Hepatocyte (in vitro differentiated cells): ENCODE results near the gene TAF6. TPM values are rescaled to one million over a fixed set of nuclear protein-coding genes. Genes with fewer than 3 reads are reported as not detected.

Experiments
- DNase-seq: peaks from one replicate; pipeline ENCODE4 v3.0.0-alpha.2; 2016; ENCODE audit warnings: low spot score
- H2AFZ ChIP-seq: fragments of 200-600 bp; sonication (generic); 2 replicates; pipeline ENCODE4 v1.6.0; 2016; ENCODE audit warnings: antibody characterized with exemption, mild to moderate bottlenecking
- H3K27ac ChIP-seq: fragments of 200-600 bp; sonication (generic); 2 replicates; pipeline ENCODE4 v1.5.1; 2016; ENCODE audit warnings: mild to moderate bottlenecking
- H3K27me3 ChIP-seq: fragments of 200-600 bp; sonication (generic); 2 replicates; pipeline ENCODE4 v1.6.1; 2016
- H3K36me3 ChIP-seq: fragments of 200-600 bp; sonication (generic); replicated peaks from 2 replicates; pipeline ENCODE4 v1.5.1; 2016; ENCODE audit warnings: low read depth; ENCODE audit not compliant: insufficient read depth
- H3K4me1 ChIP-seq: fragments of 200-600 bp; sonication (generic); 2 replicates; pipeline ENCODE4 v1.5.1; 2016; ENCODE audit warnings: mild to moderate bottlenecking, moderate library complexity; ENCODE audit not compliant: insufficient read depth
- H3K4me2 ChIP-seq: fragments of 200-600 bp; sonication (generic); 2 replicates; pipeline ENCODE4 v1.6.0; 2016
- H3K4me3 ChIP-seq: fragments of 200-600 bp; sonication (generic); 2 replicates; pipeline ENCODE4 v1.5.1; 2016; ENCODE audit warnings: mild to moderate bottlenecking
- H3K79me2 ChIP-seq: fragments of 200-600 bp; sonication (generic); 2 replicates; pipeline ENCODE4 v1.6.0; 2017; ENCODE audit warnings: mild to moderate bottlenecking
- H3K9me2 ChIP-seq: fragments of 200-600 bp; sonication (generic); replicated peaks from 2 replicates; pipeline ENCODE4 v1.6.0; 2017; ENCODE audit warnings: mild to moderate bottlenecking; ENCODE audit not compliant: insufficient read depth
- H3K9me3 ChIP-seq: fragments of 200-600 bp; sonication (generic); 2 replicates; pipeline ENCODE4 v1.5.1; 2016; ENCODE audit warnings: low read depth, mild to moderate bottlenecking
- H4K20me1 ChIP-seq: fragments of 200-600 bp; sonication (generic); 2 replicates; pipeline ENCODE4 v1.6.0; 2016; ENCODE audit warnings: mild to moderate bottlenecking; ENCODE audit not compliant: insufficient read depth, poor library complexity, severe bottlenecking
- CTCF ChIP-seq: fragments of 200-600 bp; sonication (generic); IDR thresholded peaks from 2 replicates; pipeline ENCODE4 v1.5.1; 2016; ENCODE audit warnings: antibody characterized with exemption, mild to moderate bottlenecking; ENCODE audit not compliant: poor library complexity
- EZH2 ChIP-seq: fragments of 200-600 bp; sonication (generic); IDR thresholded peaks from 2 replicates; pipeline ENCODE4 v1.6.1; 2016; ENCODE audit warnings: antibody characterized with exemption, mild to moderate bottlenecking, borderline replicate concordance
- EZH2phosphoT487 ChIP-seq: fragments of 200-600 bp; sonication (generic); IDR thresholded peaks from one replicate; pipeline ENCODE4 v1.6.1; 2018; ENCODE audit warnings: antibody characterized with exemption, mild to moderate bottlenecking, low read depth, moderate library complexity; ENCODE audit not compliant: unreplicated experiment, severe bottlenecking
- WGBS: methylation state at CpG from one replicate; pipeline ENCODE4 v1.1.6; 2016; ENCODE audit warnings: low lambda C conversion rate; ENCODE audit errors: missing lambda C conversion rate; 5-methylcytosine and 5-hydroxymethylcytosine counted together
- polyA plus RNA-seq: library from polyadenylated mRNA; unstranded; fragments of >200 nt; fragmentation: Nextera tagmentation; extraction: Ambion mirVana; gene quantifications from 2 replicates; pipeline ENCODE4 v1.2.1, GENCODE V29; 2016
- total RNA-seq: library from RNA; depleted of rRNA; stranded (reverse); fragments of >200 nt; gene quantifications from 2 replicates; pipeline ENCODE4 v1.2.3, GENCODE V29; 2014

Gene TAF6
- total and polyA plus RNA-seq, 2 experiments from 2014 or later: 29.2 to 44.2 TPM

GRCh38 chr7:100093925-100094486, 25.2 kb downstream of the TAF6 start:
- Histone ChIP-seq H3K4me3 (no peak overlapping the region), H3K79me2 (peaks cover 42% of the 10 kb centered on the region), H3K9me2 (no peaks in the 10 kb centered on the region), H2AFZ (no peak overlapping the region), H4K20me1 (peaks cover 2% of the 10 kb centered on the region), H3K4me2 (no peak overlapping the region), H3K27ac (no peak overlapping the region), H3K27me3 (no peaks in the 10 kb centered on the region), H3K9me3 (no peaks in the 10 kb centered on the region), H3K4me1 (peaks cover 12% of the 10 kb centered on the region), H3K36me3 (no peaks in the 10 kb centered on the region)
- DNase-seq: no peak
- WGBS: 90% methylated on average over 16 of the region's 16 CpGs
- TF ChIP-seq EZH2phosphoT487 (no peak), CTCF (no peak), EZH2 (no peak)

- Histone ChIP-seq H3K27ac (no peak overlapping the region), H3K36me3 (no peaks in the 10 kb centered on the region)
- DNase-seq: no peak
Observed at GRCh38 chr7:100093498-100093897, 25.7 kb downstream of the TAF6 start.

GRCh38 chr7:100093054-100093453, 26.1 kb downstream of the TAF6 start:
- Histone ChIP-seq H3K4me2 (no peak overlapping the region), H3K9me2 (no peaks in the 10 kb centered on the region), H3K27me3 (no peaks in the 10 kb centered on the region), H3K36me3 (no peaks in the 10 kb centered on the region), H2AFZ (no peak overlapping the region), H3K79me2 (peaks cover 33% of the 10 kb centered on the region), H3K4me1 (peaks cover 14% of the 10 kb centered on the region), H3K4me3 (no peak overlapping the region), H4K20me1 (peaks cover 2% of the 10 kb centered on the region), H3K27ac (no peak overlapping the region), H3K9me3 (no peaks in the 10 kb centered on the region)
- DNase-seq: no peak
- TF ChIP-seq CTCF (no peak), EZH2 (no peak), EZH2phosphoT487 (no peak)
- WGBS: 88% methylated on average over 8 of the region's 8 CpGs

More at GRCh38 chr7:100093498-100093897, 25.7 kb downstream of the TAF6 start:
- Histone ChIP-seq H3K27me3 (no peaks in the 10 kb centered on the region), H3K4me1 (peaks cover 10% of the 10 kb centered on the region), H3K79me2 (peaks cover 38% of the 10 kb centered on the region), H3K4me3 (no peak overlapping the region), H3K4me2 (no peak overlapping the region), H2AFZ (no peak overlapping the region), H4K20me1 (peaks cover 2% of the 10 kb centered on the region), H3K9me2 (no peaks in the 10 kb centered on the region), H3K9me3 (no peaks in the 10 kb centered on the region)
- WGBS: 78% methylated on average over 13 of the region's 13 CpGs
- TF ChIP-seq EZH2 (no peak), CTCF (no peak), EZH2phosphoT487 (no peak)
